Cardiac fibroblast (primary cell): ENCODE measurements around the gene NGF.
A peak's percentile ranks its signal among the peaks of the same experiment; 100 is the strongest.

Experiments
- DNase-seq, 2 donors: peaks; one replicate each; pipeline versions ENCODE4 v3.0.0 to v3.0.0-alpha.2; 2010; ENCODE audit warnings: low read depth in 2 of 2
- H3K4me3 ChIP-seq, 2 donors: replicated peaks in 1 of 2; 1 replicate in 1 of 2; 2 replicates in 1 of 2; pipeline ENCODE4 v1.5.1; 2011; ENCODE audit warnings: low read depth in 2 of 2, low read length in 2 of 2, mild to moderate bottlenecking in 2 of 2, moderate library complexity in 1 of 2
- CTCF ChIP-seq: IDR thresholded peaks from one replicate; pipeline ENCODE4 v1.5.1; 2011; ENCODE audit warnings: low read depth, mild to moderate bottlenecking, low read length, inconsistent platforms

Gene NGF

GRCh38 chr1:115319706-115320105 lies 18.3 kb downstream of the NGF start:
- no peak overlapping the region for H3K4me3 ChIP-seq
- DNase-seq, result no peak
- no peak for TF ChIP-seq CTCF

- TF ChIP-seq CTCF, result no peak
- no peak for DNase-seq
- no peak overlapping the region for H3K4me3 ChIP-seq
Measured at GRCh38 chr1:115317101-115318012, 20.7 kb downstream of the NGF start.

- peak; percentile 56 to 82 for DNase-seq
- no peak for TF ChIP-seq CTCF
- no peak overlapping the region for H3K4me3 ChIP-seq
Measured at GRCh38 chr1:115314765-115315164, 23.3 kb downstream of the NGF start.

GRCh38 chr1:115314092-115314491 lies 24.0 kb downstream of the NGF start:
- no peak overlapping the region for H3K4me3 ChIP-seq
- no peak for DNase-seq
- TF ChIP-seq CTCF, result no peak

- H3K4me3 ChIP-seq, result no peak overlapping the region
- no peak for DNase-seq
- no peak for TF ChIP-seq CTCF
Measured at GRCh38 chr1:115313182-115313581, 24.9 kb downstream of the NGF start.

GRCh38 chr1:115312742-115313141 lies 25.3 kb downstream of the NGF start:
- TF ChIP-seq CTCF, result no peak
- no peak overlapping the region for H3K4me3 ChIP-seq
- DNase-seq, result no peak
